Fibroblast of mammary gland (primary cell): ENCODE measurements around the gene SLC7A14.

Experiments used
- DNase-seq: peaks from one replicate; pipeline ENCODE4 v3.0.0-alpha.2; 2010; ENCODE audit warnings: low read depth
- H3K4me3 ChIP-seq: 2 replicates; pipeline ENCODE4 v1.5.1; 2011; ENCODE audit warnings: low read depth, mild to moderate bottlenecking, low read length, moderate library complexity; ENCODE audit not compliant: control insufficient read depth
- CTCF ChIP-seq: conservative IDR thresholded peaks from 2 replicates; pipeline ENCODE4 v1.5.1; 2011; ENCODE audit warnings: low read depth, low read length, inconsistent platforms; ENCODE audit not compliant: control insufficient read depth, insufficient read depth

SLC7A14 gene

GRCh38 chr3:170531657-170532335 is 54.1 kb downstream of the SLC7A14 start:
- no peak overlapping the region for H3K4me3 ChIP-seq
- peak; percentile 91 for DNase-seq

DNA sequence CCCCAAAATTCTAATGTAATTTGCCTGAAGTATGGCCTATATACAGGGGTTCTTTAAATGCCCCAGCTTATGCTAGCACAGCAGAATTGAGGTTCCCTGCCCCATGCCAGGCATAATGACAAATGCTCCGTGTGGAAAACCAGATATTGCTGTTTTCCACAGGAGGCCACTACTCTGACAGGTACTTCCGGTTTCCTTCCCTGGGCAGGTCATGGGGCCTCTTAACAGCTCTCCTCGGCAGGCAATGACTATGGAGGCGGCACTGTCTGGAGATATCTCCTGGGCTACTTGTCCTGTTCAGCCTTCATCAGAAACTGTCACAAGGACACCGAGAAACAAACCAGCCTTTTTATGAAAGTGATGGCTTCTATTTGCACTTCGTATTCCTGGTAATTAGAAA is 54.8 kb downstream of the SLC7A14 start:
- no peak for DNase-seq
- no peak for TF ChIP-seq CTCF
- H3K4me3 ChIP-seq = no peak overlapping the region

More at GRCh38 chr3:170531657-170532335, 54.1 kb downstream of the SLC7A14 start:
- no peak for TF ChIP-seq CTCF

DNA sequence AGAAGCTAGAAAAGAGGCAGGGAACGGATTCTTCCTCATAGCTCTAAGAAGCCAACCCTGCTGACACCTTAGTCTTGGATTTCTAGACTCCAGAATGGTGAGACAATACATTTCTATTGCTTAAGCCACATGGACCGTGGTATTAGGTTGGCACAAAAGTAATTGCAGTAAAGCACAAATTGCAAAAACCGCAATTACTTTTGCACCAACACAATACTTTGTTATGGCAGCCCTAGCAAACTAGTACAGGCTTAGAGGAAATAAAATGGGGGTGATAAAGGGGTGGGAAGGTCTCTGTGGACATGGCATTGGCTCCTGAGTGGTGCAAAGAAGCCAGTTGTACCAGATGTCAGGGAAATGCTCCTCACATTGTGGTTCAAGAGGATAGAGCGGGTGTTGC is 56.0 kb downstream of the SLC7A14 start:
- no peak for DNase-seq
- no peak for TF ChIP-seq CTCF
- H3K4me3 ChIP-seq = no peak overlapping the region

- DNase-seq = no peak
- H3K4me3 ChIP-seq = no peak overlapping the region
- TF ChIP-seq CTCF = no peak
Measured at GRCh38 chr3:170529346-170529745, 56.5 kb downstream of the SLC7A14 start.

DNA sequence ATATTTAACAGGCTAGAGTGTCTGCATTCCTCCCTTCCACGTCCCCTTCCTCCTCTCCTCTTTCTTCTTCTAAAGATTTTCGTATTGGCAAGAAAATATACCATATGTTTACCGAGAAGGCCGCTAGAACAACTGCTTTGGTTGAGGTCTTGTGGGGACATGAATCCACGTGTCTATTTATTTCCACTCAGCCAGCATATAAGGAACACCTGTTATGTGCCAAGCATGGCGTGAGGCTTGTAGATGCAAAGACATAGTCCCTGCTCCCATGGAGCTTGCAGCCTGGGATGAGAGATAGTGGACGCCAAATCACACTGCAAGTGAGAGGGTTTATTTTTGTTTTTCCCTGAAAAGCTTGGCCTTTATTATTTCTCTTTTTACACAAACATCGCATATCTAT is 57.1 kb downstream of the SLC7A14 start:
- no peak for DNase-seq
- no peak overlapping the region for H3K4me3 ChIP-seq
- TF ChIP-seq CTCF = no peak

GRCh38 chr3:170524073-170524472 is 61.8 kb downstream of the SLC7A14 start:
- TF ChIP-seq CTCF = no peak
- no peak overlapping the region for H3K4me3 ChIP-seq
- DNase-seq = peak; percentile 34

- no peak for TF ChIP-seq CTCF
- peak; percentile 63 for DNase-seq
- no peak overlapping the region for H3K4me3 ChIP-seq
Measured at GRCh38 chr3:170523248-170523647, 62.6 kb downstream of the SLC7A14 start.
